ENCODE data around the gene LAMA3.

DNA sequence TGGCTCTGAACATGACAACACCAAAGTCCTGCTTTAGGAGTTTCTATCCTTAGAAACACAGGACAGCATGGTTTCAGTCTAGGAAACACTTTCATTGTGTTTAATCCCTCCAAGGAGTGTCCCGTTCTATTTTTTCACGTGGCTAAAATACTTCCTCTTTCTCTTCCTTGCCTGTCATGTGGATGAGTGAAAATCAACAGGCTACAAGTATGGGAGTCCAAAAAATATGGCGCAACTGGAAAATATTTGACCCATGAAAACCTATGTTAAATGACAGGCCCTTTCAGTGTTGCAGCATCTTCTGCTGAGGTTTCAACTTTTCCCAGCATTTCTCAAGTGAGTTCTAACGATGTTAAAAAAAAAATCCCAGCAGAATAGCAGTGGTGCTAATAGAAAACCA, 146.3 kb downstream of the LAMA3 start:
- TF ChIP-seq, protein P1, sequence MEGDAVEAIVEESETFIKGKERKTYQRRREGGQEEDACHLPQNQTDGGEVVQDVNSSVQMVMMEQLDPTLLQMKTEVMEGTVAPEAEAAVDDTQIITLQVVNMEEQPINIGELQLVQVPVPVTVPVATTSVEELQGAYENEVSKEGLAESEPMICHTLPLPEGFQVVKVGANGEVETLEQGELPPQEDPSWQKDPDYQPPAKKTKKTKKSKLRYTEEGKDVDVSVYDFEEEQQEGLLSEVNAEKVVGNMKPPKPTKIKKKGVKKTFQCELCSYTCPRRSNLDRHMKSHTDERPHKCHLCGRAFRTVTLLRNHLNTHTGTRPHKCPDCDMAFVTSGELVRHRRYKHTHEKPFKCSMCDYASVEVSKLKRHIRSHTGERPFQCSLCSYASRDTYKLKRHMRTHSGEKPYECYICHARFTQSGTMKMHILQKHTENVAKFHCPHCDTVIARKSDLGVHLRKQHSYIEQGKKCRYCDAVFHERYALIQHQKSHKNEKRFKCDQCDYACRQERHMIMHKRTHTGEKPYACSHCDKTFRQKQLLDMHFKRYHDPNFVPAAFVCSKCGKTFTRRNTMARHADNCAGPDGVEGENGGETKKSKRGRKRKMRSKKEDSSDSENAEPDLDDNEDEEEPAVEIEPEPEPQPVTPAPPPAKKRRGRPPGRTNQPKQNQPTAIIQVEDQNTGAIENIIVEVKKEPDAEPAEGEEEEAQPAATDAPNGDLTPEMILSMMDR (conservative IDR thresholded peaks at IDR 0.05 in 1 of 2, IDR thresholded peaks at IDR 0.05 in 1 of 2; ENCODE audit: extremely low read depth in 1 of 2, insufficient read depth in 1 of 2, low read depth in 1 of 2, low read length in 2 of 2): no peak
- TF ChIP-seq EZH2 (IDR thresholded peaks at IDR 0.05; ENCODE audit: borderline replicate concordance, low read length): no peak

All from mammary epithelial cell (primary cell).